SW480 (cell line): ENCODE measurements around the gene SLC46A1.
A peak's percentile ranks its signal among the peaks of the same experiment; 100 is the strongest.

Experiments used
- DNase-seq: peaks from one replicate; pipeline ENCODE4 v3.0.0-alpha.2; 2016; ENCODE audit warnings: low spot score

Gene SLC46A1

GRCh38 chr17:28379814-28380801, 25.9 kb downstream of the SLC46A1 start:
- no peak for DNase-seq

- DNase-seq: no peak
Measured at GRCh38 chr17:28372945-28373274, 33.1 kb downstream of the SLC46A1 start.

- DNase-seq: no peak
Measured at GRCh38 chr17:28372203-28372944, 33.6 kb downstream of the SLC46A1 start.

GRCh38 chr17:28371245-28372202, 34.5 kb downstream of the SLC46A1 start, which contains the start of gene SARM1:
Gene SARM1, plus strand, starts transcription at chr17:28371694. Its CDS starts 339 bp downstream, at chr17:28372033.
- DNase-seq: peak; percentile 71

GRCh38 chr17:28370744-28371103, 35.3 kb downstream of the SLC46A1 start:
- DNase-seq: no peak

GRCh38 chr17:28370035-28370743, 35.8 kb downstream of the SLC46A1 start, which contains the start of gene VTN:
Gene VTN, minus strand, starts transcription at chr17:28370307. Its CDS starts 104 bp downstream, at chr17:28370203.
- DNase-seq: peak; percentile 29

GRCh38 chr17:28369684-28370034, 36.4 kb downstream of the SLC46A1 start:
- no peak for DNase-seq

GRCh38 chr17:28368915-28369683, 36.9 kb downstream of the SLC46A1 start:
- no peak for DNase-seq

GRCh38 chr17:28368306-28368831, 37.6 kb downstream of the SLC46A1 start:
- DNase-seq: no peak

- DNase-seq: no peak
Measured at GRCh38 chr17:28367641-28368305, 38.2 kb downstream of the SLC46A1 start.

GRCh38 chr17:28366605-28367004, 39.4 kb downstream of the SLC46A1 start:
- DNase-seq: no peak

- no peak for DNase-seq
Measured at GRCh38 chr17:28365487-28365886, 40.5 kb downstream of the SLC46A1 start.

- DNase-seq: no peak
Measured at GRCh38 chr17:28364665-28365363, 41.2 kb downstream of the SLC46A1 start, which contains the start of gene SEBOX. Gene SEBOX, minus strand, starts transcription at chr17:28365199. Its CDS starts 48 bp downstream, at chr17:28365151.

GRCh38 chr17:28363776-28364650, 42.0 kb downstream of the SLC46A1 start:
- no peak for DNase-seq

GRCh38 chr17:28363186-28363585, 42.8 kb downstream of the SLC46A1 start:
- no peak for DNase-seq

GRCh38 chr17:28357901-28358197, 48.2 kb downstream of the SLC46A1 start:
- DNase-seq: no peak

GRCh38 chr17:28357061-28357900, 48.7 kb downstream of the SLC46A1 start, which contains the start of gene POLDIP2:
Gene POLDIP2, minus strand, starts transcription at chr17:28357527. Its CDS starts 79 bp downstream, at chr17:28357448.
- DNase-seq: peak; percentile 91
